Hindlimb muscle (tissue), 1 donor: ENCODE results near the gene PCDHGC5. TPM values are rescaled to one million over a fixed set of nuclear protein-coding genes. Genes with fewer than 3 reads are reported as not detected.

Experiments used
- DNase-seq: peaks from one replicate; pipeline ENCODE4 v3.0.0-alpha.2; 2013
- polyA plus RNA-seq: library from polyadenylated mRNA; unstranded; fragments of 120-200 nt; gene quantifications from one replicate; pipeline ENCODE4 v1.2.1, GENCODE V29; 2013; ENCODE audit not compliant: insufficient read length

The PCDHGC5 gene
- polyA plus RNA-seq, 1 donor = 1.1 TPM

GRCh38 chr5:141533897-141534296 is 45.0 kb downstream of the PCDHGC5 start:
- no peak for DNase-seq

- no peak for DNase-seq
Measured at GRCh38 chr5:141534492-141535213, 45.8 kb downstream of the PCDHGC5 start.

Other genes starting within 250 kb of the PCDHGC5 start
- gene PCDHB15, start 243.7 kb upstream of the PCDHGC5 start, polyA plus RNA-seq = 9.4 TPM
- gene SLC25A2, start 185.0 kb upstream of the PCDHGC5 start, polyA plus RNA-seq = not detected
- gene TAF7, start 168.3 kb upstream of the PCDHGC5 start, polyA plus RNA-seq = 76.5 TPM
- 0.77 TPM for gene PCDHGA1, start 158.6 kb upstream of the PCDHGC5 start, polyA plus RNA-seq
- gene PCDHGA2, start 150.3 kb upstream of the PCDHGC5 start, polyA plus RNA-seq = 2.1 TPM
- 1.0 TPM for gene PCDHGA3, start 145.3 kb upstream of the PCDHGC5 start, polyA plus RNA-seq
- gene PCDHGB1, start 139.0 kb upstream of the PCDHGC5 start, polyA plus RNA-seq = 0.45 TPM
- gene PCDHGA4, start 134.1 kb upstream of the PCDHGC5 start, polyA plus RNA-seq = 1.6 TPM
- gene PCDHGB2, start 129.1 kb upstream of the PCDHGC5 start, polyA plus RNA-seq = 2.8 TPM
- gene PCDHGA5, start 124.9 kb upstream of the PCDHGC5 start, polyA plus RNA-seq = 2.6 TPM
- 1.8 TPM for gene PCDHGB3, start 118.8 kb upstream of the PCDHGC5 start, polyA plus RNA-seq
- gene PCDHGA6, start 115.2 kb upstream of the PCDHGC5 start, polyA plus RNA-seq = 4.4 TPM
- gene PCDHGA7, start 106.3 kb upstream of the PCDHGC5 start, polyA plus RNA-seq = 1.6 TPM
- 2.6 TPM for gene PCDHGB4, start 101.4 kb upstream of the PCDHGC5 start, polyA plus RNA-seq
- 0.80 TPM for gene PCDHGA8, start 96.4 kb upstream of the PCDHGC5 start, polyA plus RNA-seq
- gene PCDHGB5, start 91.1 kb upstream of the PCDHGC5 start, polyA plus RNA-seq = 4.1 TPM
- gene PCDHGA9, start 86.3 kb upstream of the PCDHGC5 start, polyA plus RNA-seq = 4.4 TPM
- 4.0 TPM for gene PCDHGB6, start 81.1 kb upstream of the PCDHGC5 start, polyA plus RNA-seq
- gene PCDHGA10, start 76.1 kb upstream of the PCDHGC5 start, polyA plus RNA-seq = 1.6 TPM
- gene PCDHGB7, start 71.4 kb upstream of the PCDHGC5 start, polyA plus RNA-seq = 9.9 TPM
- gene PCDHGA11, start 68.0 kb upstream of the PCDHGC5 start, polyA plus RNA-seq = 3.0 TPM
- gene PCDHGA12, start 58.6 kb upstream of the PCDHGC5 start, polyA plus RNA-seq = 2.4 TPM
- gene PCDHGC3, start 13.1 kb upstream of the PCDHGC5 start, polyA plus RNA-seq = 119 TPM
- gene PCDHGC4, start 4.1 kb upstream of the PCDHGC5 start, polyA plus RNA-seq = 1.7 TPM
- 22.7 TPM for gene DIAPH1, start 129.9 kb downstream of the PCDHGC5 start, polyA plus RNA-seq
- 48.3 TPM for gene HDAC3, start 147.8 kb downstream of the PCDHGC5 start, polyA plus RNA-seq
- 0.12 TPM for gene RELL2, start 147.9 kb downstream of the PCDHGC5 start, polyA plus RNA-seq
- 7.6 TPM for gene FCHSD1, start 162.3 kb downstream of the PCDHGC5 start, polyA plus RNA-seq
- gene ARAP3, start 193.1 kb downstream of the PCDHGC5 start, polyA plus RNA-seq = 13.9 TPM